Transverse colon (tissue), 4 donors: Measurements from ENCODE around the gene CYSTM1. TPM values are rescaled to one million over a fixed set of nuclear protein-coding genes. Genes with fewer than 3 reads are reported as not detected.

Source experiments
- DNase-seq: peaks from one replicate; pipeline ENCODE4 v3.0.0-alpha.2; 2019
- H3K27ac ChIP-seq, 4 donors: fragments of 200-600 bp; sonication (generic); 2 replicates each; pipeline ENCODE4 v1.5.1; 2016 to 2018; ENCODE audit warnings: inconsistent platforms in 4 of 4
- H3K27me3 ChIP-seq: fragments of 200-600 bp; sonication (generic); 2 replicates; pipeline ENCODE4 v1.5.1; 2017; ENCODE audit warnings: inconsistent platforms
- H3K36me3 ChIP-seq, 4 donors: fragments of 200-600 bp; sonication (generic); 2 replicates each; pipeline ENCODE4 v1.5.1; 2017 to 2019; ENCODE audit warnings: inconsistent platforms in 4 of 4
- H3K4me1 ChIP-seq, 4 donors: fragments of 200-600 bp; sonication (generic); 2 replicates each; pipeline ENCODE4 v1.5.1; 2017 to 2020; ENCODE audit warnings: inconsistent platforms in 4 of 4
- H3K4me3 ChIP-seq, 4 donors: fragments of 200-600 bp; sonication (generic); 1 replicate in 1 of 4; 2 replicates in 3 of 4; pipeline versions ENCODE4 v1.5.1 to v1.6.1; 2017 to 2019; ENCODE audit warnings: inconsistent platforms in 4 of 4
- H3K9me3 ChIP-seq, 2 donors: fragments of 200-600 bp; sonication (generic); 2 replicates each; pipeline ENCODE4 v1.5.1; 2017 to 2019; ENCODE audit warnings: inconsistent platforms in 2 of 2
- EP300 ChIP-seq: sonication (generic); formaldehyde crosslinking; IDR thresholded peaks from one replicate; pipeline ENCODE4 v1.6.1; 2017; ENCODE audit warnings: antibody characterized with exemption, low read depth
- POLR2A ChIP-seq: fragments of 450-650 bp; IDR thresholded peaks from one replicate; pipeline ENCODE4 v1.6.1; 2016; ENCODE audit warnings: antibody characterized with exemption, mild to moderate bottlenecking, moderate library complexity
- POLR2AphosphoS5 ChIP-seq, 3 donors: sonication (generic); formaldehyde crosslinking; IDR thresholded peaks; one replicate each; pipeline ENCODE4 v1.6.1; 2016; ENCODE audit warnings: antibody characterized with exemption in 3 of 3
- WGBS, 2 donors: methylation state at CpG; one replicate each; pipeline ENCODE4 v1.1.5; 2018; ENCODE audit warnings: low coverage in 1 of 2; 5-methylcytosine and 5-hydroxymethylcytosine counted together
- in situ Hi-C, 4 donors: fragments of 200-750 bp; cut with MboI; loops; one replicate each; pipeline versions ENCODE4 v1.15.0 to v1.15.1; 2017; ENCODE audit warnings: low sequenced_read_pairs in 3 of 4, low pct_ligation_motif_present in 1 of 4, low pct_unique_long_range_greater_than_20kb in 1 of 4
- intact Hi-C: fragments of 100-400 bp; cut with DNase I; formaldehyde crosslinking; loops from one replicate; pipeline ENCODE4 v1.15.1; 2023; ENCODE audit warnings: low total_unique reads
- total RNA-seq, 4 donors: library from RNA; depleted of rRNA; stranded (reverse); fragments of >200 nt; gene quantifications; one replicate each; pipeline ENCODE4 v1.1.0, GENCODE V29; 2016
- TF ChIP-seq, protein P1 (sequence below), 5 experiments: fragments of 200-600 bp in 3 of 5; fragments of 450-650 bp in 2 of 5; sonication (generic) in 3 of 5; IDR thresholded peaks; 1 replicate in 2 of 5; 2 replicates in 3 of 5; pipeline ENCODE4 v1.5.1; 2016 to 2017; ENCODE audit warnings: antibody characterized with exemption in 5 of 5, inconsistent platforms in 3 of 5, mild to moderate bottlenecking in 2 of 5, moderate library complexity in 1 of 5

CYSTM1 gene
- total RNA-seq, 4 donors from 2014 or later, result 32.8 to 264 (median 107) TPM

DNA sequence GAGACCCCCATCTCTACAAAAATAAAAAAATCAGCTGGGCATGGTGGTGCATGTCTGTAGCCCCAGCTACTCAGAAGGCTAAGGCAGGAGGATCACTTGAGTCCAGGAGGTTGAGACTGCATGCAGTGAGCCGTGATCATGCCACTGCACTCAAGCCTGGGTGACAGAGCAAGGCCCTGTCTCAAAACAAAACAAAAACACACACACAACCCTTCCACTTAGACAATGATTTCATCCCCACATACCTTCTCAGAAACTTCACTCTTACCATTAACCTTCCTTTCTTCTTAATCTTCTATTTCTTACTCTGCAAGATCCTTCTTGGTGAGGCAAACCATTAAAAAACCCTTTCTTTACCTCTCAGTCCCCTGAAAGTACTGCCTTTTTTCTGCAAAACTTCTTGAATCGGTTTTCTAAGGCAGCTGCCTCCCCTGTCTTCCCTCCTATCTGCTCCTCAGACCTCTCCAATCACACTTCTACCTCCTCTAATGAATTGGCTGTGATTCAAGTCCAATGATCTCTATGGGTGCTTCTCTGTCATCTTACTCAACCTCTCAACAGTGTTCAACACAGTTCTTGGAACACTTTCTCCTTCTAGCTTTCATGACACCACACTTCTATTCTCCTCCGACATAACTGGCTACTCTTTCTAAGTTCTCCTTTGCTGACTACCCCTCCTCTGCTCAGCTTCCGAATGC lies 80.6 kb downstream of the CYSTM1 start:
- Histone ChIP-seq H3K27me3 (no peaks in the 10 kb centered on the region), H3K9me3 (no peaks in the 10 kb centered on the region), H3K36me3 (no peaks in the 10 kb centered on the region), H3K4me1 (peaks cover 0 to 58% (median 21%) of the 10 kb centered on the region in 4 donors), H3K27ac (no peak overlapping the region), H3K4me3 (no peak overlapping the region)
- 86 to 94% methylated on average over 2 to 4 of the region's 4 CpGs for WGBS, 2 donors
- in situ Hi-C loops (no loop called here), intact Hi-C loops (no loop called here)
- TF ChIP-seq POLR2AphosphoS5 (IDR thresholded peaks at IDR 0.05) (no peak), POLR2A (no peak), EP300 (no peak)
- TF ChIP-seq, protein P1, sequence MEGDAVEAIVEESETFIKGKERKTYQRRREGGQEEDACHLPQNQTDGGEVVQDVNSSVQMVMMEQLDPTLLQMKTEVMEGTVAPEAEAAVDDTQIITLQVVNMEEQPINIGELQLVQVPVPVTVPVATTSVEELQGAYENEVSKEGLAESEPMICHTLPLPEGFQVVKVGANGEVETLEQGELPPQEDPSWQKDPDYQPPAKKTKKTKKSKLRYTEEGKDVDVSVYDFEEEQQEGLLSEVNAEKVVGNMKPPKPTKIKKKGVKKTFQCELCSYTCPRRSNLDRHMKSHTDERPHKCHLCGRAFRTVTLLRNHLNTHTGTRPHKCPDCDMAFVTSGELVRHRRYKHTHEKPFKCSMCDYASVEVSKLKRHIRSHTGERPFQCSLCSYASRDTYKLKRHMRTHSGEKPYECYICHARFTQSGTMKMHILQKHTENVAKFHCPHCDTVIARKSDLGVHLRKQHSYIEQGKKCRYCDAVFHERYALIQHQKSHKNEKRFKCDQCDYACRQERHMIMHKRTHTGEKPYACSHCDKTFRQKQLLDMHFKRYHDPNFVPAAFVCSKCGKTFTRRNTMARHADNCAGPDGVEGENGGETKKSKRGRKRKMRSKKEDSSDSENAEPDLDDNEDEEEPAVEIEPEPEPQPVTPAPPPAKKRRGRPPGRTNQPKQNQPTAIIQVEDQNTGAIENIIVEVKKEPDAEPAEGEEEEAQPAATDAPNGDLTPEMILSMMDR (IDR thresholded peaks at IDR 0.05), result no peak
- DNase-seq, result no peak

DNA sequence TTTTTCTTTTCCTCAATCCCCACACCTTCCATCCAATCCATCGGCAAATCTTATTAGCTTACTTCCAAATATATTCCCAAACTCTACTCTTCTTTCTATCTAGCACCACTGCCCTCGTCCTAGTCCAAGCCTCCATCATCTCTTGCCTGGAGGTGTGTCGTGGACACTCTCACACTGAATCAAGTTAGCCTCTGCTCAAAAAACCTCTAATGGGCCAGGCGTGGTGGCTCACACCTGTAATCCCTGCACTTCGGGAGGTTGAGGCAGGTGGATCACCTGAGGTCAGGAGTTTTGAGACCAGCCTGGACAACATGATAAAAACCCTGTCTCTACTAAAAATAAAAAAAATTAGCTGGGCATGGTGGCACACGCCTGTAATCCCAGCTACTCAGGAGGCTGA lies 81.7 kb downstream of the CYSTM1 start:
- in situ Hi-C loops, result no loop called here
- no peak for DNase-seq
- intact Hi-C loops, result no loop called here
- H3K4me3 ChIP-seq, result no peak overlapping the region
- TF ChIP-seq EP300 (no peak), POLR2AphosphoS5 (IDR thresholded peaks at IDR 0.05) (no peak), POLR2A (no peak)
- TF ChIP-seq, protein P1 (IDR thresholded peaks at IDR 0.05), result no peak
- 95% methylated on average over 3 to 6 of the region's 6 CpGs for WGBS, 2 donors
- no peaks in the 10 kb centered on the region for H3K36me3 ChIP-seq
- H3K27ac ChIP-seq, result no peak overlapping the region
- no peaks in the 10 kb centered on the region for H3K9me3 ChIP-seq
- H3K27me3 ChIP-seq, result no peaks in the 10 kb centered on the region
- H3K4me1 ChIP-seq, result peaks cover 7 to 67% (median 32%) of the 10 kb centered on the region in 4 donors

DNA sequence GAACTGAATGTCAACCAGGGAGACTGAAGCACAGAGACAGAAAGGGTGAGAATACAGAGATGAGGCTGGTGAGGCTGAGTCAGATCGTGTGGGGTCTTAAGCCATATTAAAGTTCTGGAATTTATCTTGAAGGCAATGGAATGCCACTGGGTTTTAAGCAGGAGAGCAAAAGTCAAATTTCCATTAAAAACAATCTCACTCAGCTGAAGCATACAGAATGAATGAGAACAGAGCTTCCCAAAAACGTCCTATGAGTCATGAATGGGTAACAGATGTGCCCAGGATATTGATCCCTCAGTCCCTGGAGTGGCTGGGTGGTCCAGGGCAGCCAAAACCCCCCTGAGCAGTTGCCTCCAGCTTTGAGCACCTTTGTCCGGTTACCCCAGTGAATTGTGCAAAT lies 83.0 kb downstream of the CYSTM1 start:
- WGBS, 2 donors, result 45 to 81% methylated on average over 1 to 3 of the region's 3 CpGs
- Histone ChIP-seq H3K27ac (peak overlapping the region in 1 of 4 donors; percentile 80), H3K36me3 (no peaks in the 10 kb centered on the region)

DNA sequence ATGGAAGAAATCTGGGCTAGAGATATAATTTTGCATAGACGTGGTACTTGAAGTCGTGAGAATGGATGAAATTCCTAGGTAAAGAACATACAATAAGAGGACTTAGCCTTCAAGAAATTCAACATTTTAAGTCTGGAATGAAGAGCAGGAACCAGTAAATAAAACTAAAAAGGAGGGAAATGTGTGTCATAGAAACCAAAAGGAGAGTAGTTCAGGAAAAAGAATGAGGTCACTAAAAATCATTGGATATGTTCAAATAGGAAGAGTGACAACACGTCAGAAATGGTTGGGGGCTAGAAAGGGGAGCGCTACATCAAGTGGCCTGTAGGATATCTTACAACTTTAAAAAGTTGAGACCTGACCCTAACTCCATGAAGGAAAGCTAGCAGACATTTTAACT lies 83.9 kb downstream of the CYSTM1 start:
- Histone ChIP-seq H3K4me3 (no peak overlapping the region), H3K27me3 (no peaks in the 10 kb centered on the region), H3K27ac (peak overlapping the region in 3 of 4 donors; percentile 40 to 80 (median 77)), H3K4me1 (peaks cover 13 to 62% (median 33%) of the 10 kb centered on the region in 4 donors), H3K36me3 (no peaks in the 10 kb centered on the region), H3K9me3 (no peaks in the 10 kb centered on the region)
- TF ChIP-seq EP300 (no peak), POLR2A (no peak), POLR2AphosphoS5 (IDR thresholded peaks at IDR 0.05) (no peak)
- TF ChIP-seq, protein P1 (IDR thresholded peaks at IDR 0.05), result no peak
- in situ Hi-C loops, result no loop called here
- 77 to 86% methylated on average over 4 of the region's 4 CpGs for WGBS, 2 donors
- DNase-seq, result no peak
- intact Hi-C loops, result no loop called here

More for the DNA sequence above, 83.0 kb downstream of the CYSTM1 start:
- Histone ChIP-seq H3K4me1 (peaks cover 13 to 67% (median 39%) of the 10 kb centered on the region in 4 donors), H3K9me3 (no peaks in the 10 kb centered on the region), H3K4me3 (no peak overlapping the region), H3K27me3 (no peaks in the 10 kb centered on the region)
- TF ChIP-seq POLR2A (no peak), EP300 (no peak), POLR2AphosphoS5 (IDR thresholded peaks at IDR 0.05) (no peak)
- TF ChIP-seq, protein P1 (IDR thresholded peaks at IDR 0.05), result no peak
- DNase-seq, result no peak
- intact Hi-C loops (no loop called here), in situ Hi-C loops (no loop called here)
